Heart left ventricle (tissue), 16 donors: ENCODE results near the gene NAA30. TPM values are rescaled to one million over a fixed set of nuclear protein-coding genes. Genes with fewer than 3 reads are reported as not detected.

Experiments used
- ATAC-seq, 4 donors: fragments of 200-7000 bp; cut with Tn5 transposase; one replicate each; pipeline ENCODE4 v1.9.1; 2020 to 2022; ENCODE audit warnings: moderate library complexity in 4 of 4, mild to moderate bottlenecking in 3 of 4, moderate number of reproducible peaks in 1 of 4
- DNase-seq, 5 donors: peaks; one replicate each; pipeline ENCODE4 v3.0.0-alpha.2; 2020
- H3K27ac ChIP-seq, 12 donors: fragments of 200-600 bp; sonication (generic) in 4 of 12; one replicate each; pipeline versions ENCODE4 v1.5.0 to v1.8.0; 2016 to 2022; ENCODE audit warnings: mild to moderate bottlenecking in 2 of 12
- H3K27me3 ChIP-seq, 9 donors: fragments of 200-600 bp; sonication (generic) in 2 of 9; one replicate each; pipeline versions ENCODE4 v1.5.1 to v1.8.0; 2016 to 2022; ENCODE audit warnings: mild to moderate bottlenecking in 3 of 9
- H3K36me3 ChIP-seq, 9 donors: fragments of 200-600 bp; sonication (generic) in 2 of 9; one replicate each; pipeline versions ENCODE4 v1.5.0 to v1.8.0; 2018 to 2022; ENCODE audit warnings: mild to moderate bottlenecking in 2 of 9
- H3K4me1 ChIP-seq, 12 donors: fragments of 200-600 bp; sonication (generic) in 4 of 12; one replicate each; pipeline versions ENCODE4 v1.5.0 to v1.8.0; 2016 to 2022; ENCODE audit warnings: mild to moderate bottlenecking in 3 of 12
- H3K4me3 ChIP-seq, 12 donors: fragments of 200-600 bp; sonication (generic) in 4 of 12; one replicate each; pipeline versions ENCODE4 v1.5.0 to v1.8.0; 2017 to 2022; ENCODE audit warnings: mild to moderate bottlenecking in 9 of 12, moderate library complexity in 4 of 12
- H3K9me3 ChIP-seq, 12 donors: fragments of 200-600 bp; sonication (generic) in 4 of 12; one replicate each; pipeline versions ENCODE4 v1.5.0 to v1.8.0; 2016 to 2022; ENCODE audit warnings: mild to moderate bottlenecking in 1 of 12
- CTCF ChIP-seq, 12 donors: fragments of 200-600 bp; sonication (generic) in 4 of 12; IDR thresholded peaks; one replicate each; pipeline versions ENCODE4 v1.5.0 to v1.8.0; 2018 to 2022; ENCODE audit warnings: antibody characterized with exemption in 12 of 12, mild to moderate bottlenecking in 5 of 12
- POLR2A ChIP-seq, 2 donors: fragments of 450-650 bp; IDR thresholded peaks; one replicate each; pipeline ENCODE4 v1.6.1; 2017; ENCODE audit warnings: antibody characterized with exemption in 2 of 2, mild to moderate bottlenecking in 2 of 2, moderate library complexity in 2 of 2
- WGBS, 4 donors: extraction: QIAGEN DNeasy Blood & Tissue Kit in 2 of 4; methylation state at CpG; one replicate each; pipeline versions ENCODE4 v1.1.5 to v1.1.7; 2013 to 2018; 5-methylcytosine and 5-hydroxymethylcytosine counted together
- intact Hi-C, 10 donors: fragments of 100-400 bp; cut with DNase I; formaldehyde crosslinking; loops; one replicate each; pipeline versions ENCODE4 v1.11.1 to v1.14.2; 2022
- polyA plus RNA-seq, 2 donors: library from polyadenylated mRNA; stranded (reverse); fragments of 200-250 nt; gene quantifications; one replicate each; pipeline ENCODE4 v1.2.3, GENCODE V29; 2013
- total RNA-seq, 9 donors: library from RNA; depleted of rRNA in 2 of 9; stranded (reverse); fragments of >200 nt in 2 of 9; fragmentation: NEBNext Ultra II Directional in 3 of 9; extraction: Animal tissue kit (Norgen Biotek cat#: 25700) in 3 of 9; gene quantifications; one replicate each; pipeline versions ENCODE4 v1.1.0 to v1.2.4, GENCODE V29; 2016 to 2023
- donor health status: ischemic (EF 13 %, LVEDD 7.1; RV severe dilation, severe dysfunction).
- donor health status: healthy with polysubstance abuse.
- donor health status: DM: no; HTN: yes; CAD: no.
- donor health status: DM: no; HTN: no; CAD: no.
- donor health status: ischemic (EF 25% LVEDD 6.9; RV normal size, moderate dysfunction).
- donor health status: ischemic (EF 25% LVEDD 5.7; RV mildly dilated, moderate dysfunction).
- donor health status: healthy.
- donor health status: DM: yes; HTN: yes; CAD: no.
- donor health status: ischemic (EF 35%, LVEDD 5.7; RV mildly dilated, moderate dysfunction).
- donor health status: nonischemic (EF 11% LVEDD 7.7; RV severe dilation, severe dysfunction).
- donor health status: DM: yes; HTN: yes; CAD: no.
- donor health status: PGD.
- donor health status: ischemic (EF 29% LVEDD 5.4; RV normal size, mild dysfunction).
- donor health status: nonischemic (EF 23%, LVEDD 6.1; RV moderate dilation, normal function).

Gene NAA30
- total and polyA plus RNA-seq, 11 donors = 3.5 to 30.0 (median 24.1) TPM

GRCh38 chr14:57413849-57414248 lies 23.5 kb downstream of the NAA30 start:
- TF ChIP-seq CTCF (IDR thresholded peaks at IDR 0.05) (no peak), POLR2A (IDR thresholded peaks at IDR 0.05) (no peak)
- H3K4me3 ChIP-seq = no peak overlapping the region
- peaks cover 0 to 36% (median 10%) of the 10 kb centered on the region in 9 donors for H3K36me3 ChIP-seq
- no peaks in the 10 kb centered on the region for H3K27me3 ChIP-seq
- no peak overlapping the region for H3K27ac ChIP-seq
- DNase-seq (no peak), ATAC-seq (no peak)
- intact Hi-C loops = no loop called here
- H3K9me3 ChIP-seq = no peaks in the 10 kb centered on the region
- WGBS, 4 donors = 78 to 84% (median 82%) methylated on average over 2 of the region's 2 CpGs
- peaks cover 0 to 3% (median 0%) of the 10 kb centered on the region in 12 donors for H3K4me1 ChIP-seq

- TF ChIP-seq CTCF (IDR thresholded peaks at IDR 0.05) (no peak), POLR2A (IDR thresholded peaks at IDR 0.05) (no peak)
- no peaks in the 10 kb centered on the region for H3K9me3 ChIP-seq
- no peak overlapping the region for H3K27ac ChIP-seq
- H3K36me3 ChIP-seq = peaks cover 0 to 4% (median 0%) of the 10 kb centered on the region in 9 donors
- intact Hi-C loops = no loop called here
- ATAC-seq (no peak), DNase-seq (no peak)
- no peak overlapping the region for H3K4me3 ChIP-seq
- 74 to 92% (median 80%) methylated on average over 1 of the region's 1 CpG for WGBS, 4 donors
- no peaks in the 10 kb centered on the region for H3K27me3 ChIP-seq
- peaks cover 0 to 3% (median 0%) of the 10 kb centered on the region in 12 donors for H3K4me1 ChIP-seq
These were observed 26.8 kb downstream of the NAA30 start for GRCh38 chr14:57417228-57417627.

GRCh38 chr14:57418999-57419398 lies 28.6 kb downstream of the NAA30 start:
- no peaks in the 10 kb centered on the region for H3K27me3 ChIP-seq
- no peak overlapping the region for H3K4me3 ChIP-seq
- DNase-seq (no peak), ATAC-seq (no peak)
- intact Hi-C loops = no loop called here
- TF ChIP-seq POLR2A (IDR thresholded peaks at IDR 0.05) (no peak), CTCF (IDR thresholded peaks at IDR 0.05) (no peak)
- no peak overlapping the region for H3K27ac ChIP-seq
- WGBS, 4 donors = 95 to 96% (median 95%) methylated on average over 4 of the region's 4 CpGs
- H3K36me3 ChIP-seq = no peaks in the 10 kb centered on the region
- H3K9me3 ChIP-seq = no peaks in the 10 kb centered on the region
- H3K4me1 ChIP-seq = no peaks in the 10 kb centered on the region

GRCh38 chr14:57420033-57420432 lies 29.6 kb downstream of the NAA30 start:
- intact Hi-C loops = no loop called here
- Histone ChIP-seq H3K9me3 (no peaks in the 10 kb centered on the region), H3K36me3 (no peaks in the 10 kb centered on the region), H3K4me3 (no peak overlapping the region), H3K27ac (no peak overlapping the region), H3K4me1 (no peaks in the 10 kb centered on the region), H3K27me3 (no peaks in the 10 kb centered on the region)
- ATAC-seq (no peak), DNase-seq (no peak)
- 60 to 82% (median 69%) methylated on average over 4 of the region's 4 CpGs for WGBS, 4 donors
- TF ChIP-seq CTCF (IDR thresholded peaks at IDR 0.05) (no peak), POLR2A (IDR thresholded peaks at IDR 0.05) (no peak)
